Kidney capillary endothelial cell (primary cell): ENCODE results near the gene DDX11.
"Not testable (repeated sequence)": the region's sequence is repeated elsewhere in the genome, so short reads cannot be mapped to it uniquely, and the experiment has no call there.

Source experiments
- DNase-seq: peaks from one replicate; pipeline ENCODE4 v3.0.0-alpha.2; 2018; ENCODE audit warnings: low spot score

The DDX11 gene

GRCh38 chr12:31067656-31068055 lies 6.0 kb upstream of the DDX11 start:
- DNase-seq, result not testable (repeated sequence)

GRCh38 chr12:31070971-31071740 lies 2.5 kb upstream of the DDX11 start:
- DNase-seq, result not testable (repeated sequence)

GRCh38 chr12:31072962-31073361 lies 698 bp upstream of the DDX11 start:
- DNase-seq, result not testable (repeated sequence)

GRCh38 chr12:31074333-31074874 lies 744 bp downstream of the DDX11 start:
- not testable (repeated sequence) for DNase-seq

GRCh38 chr12:31076150-31076549 lies 2.5 kb downstream of the DDX11 start:
- DNase-seq, result not testable (repeated sequence)

- not testable (repeated sequence) for DNase-seq
Measured at GRCh38 chr12:31077095-31077494, 3.4 kb downstream of the DDX11 start.

GRCh38 chr12:31077998-31078397 lies 4.3 kb downstream of the DDX11 start:
- not testable (repeated sequence) for DNase-seq

GRCh38 chr12:31079421-31079820 lies 5.8 kb downstream of the DDX11 start:
- not testable (repeated sequence) for DNase-seq

- not testable (repeated sequence) for DNase-seq
Measured at GRCh38 chr12:31080221-31080620, 6.6 kb downstream of the DDX11 start.

- not testable (repeated sequence) for DNase-seq
Measured at GRCh38 chr12:31081274-31081673, 7.6 kb downstream of the DDX11 start.

GRCh38 chr12:31084241-31084640 lies 10.6 kb downstream of the DDX11 start:
- DNase-seq, result not testable (repeated sequence)

GRCh38 chr12:31086032-31086431 lies 12.4 kb downstream of the DDX11 start:
- DNase-seq, result not testable (repeated sequence)

- DNase-seq, result not testable (repeated sequence)
Measured at GRCh38 chr12:31087486-31087885, 13.8 kb downstream of the DDX11 start.

- DNase-seq, result not testable (repeated sequence)
Measured at GRCh38 chr12:31087956-31088355, 14.3 kb downstream of the DDX11 start.

GRCh38 chr12:31089072-31089471 lies 15.4 kb downstream of the DDX11 start:
- no peak for DNase-seq

GRCh38 chr12:31091629-31092028 lies 18.0 kb downstream of the DDX11 start:
- not testable (repeated sequence) for DNase-seq

GRCh38 chr12:31092718-31093117 lies 19.1 kb downstream of the DDX11 start:
- not testable (repeated sequence) for DNase-seq

- DNase-seq, result not testable (repeated sequence)
Measured at GRCh38 chr12:31095080-31095860, 21.6 kb downstream of the DDX11 start.

GRCh38 chr12:31096251-31097065 lies 22.8 kb downstream of the DDX11 start:
- not testable (repeated sequence) for DNase-seq

- DNase-seq, result not testable (repeated sequence)
Measured at GRCh38 chr12:31097819-31098218, 24.2 kb downstream of the DDX11 start.

GRCh38 chr12:31098363-31098762 lies 24.7 kb downstream of the DDX11 start:
- DNase-seq, result not testable (repeated sequence)

GRCh38 chr12:31098771-31099170 lies 25.1 kb downstream of the DDX11 start:
- not testable (repeated sequence) for DNase-seq
